Ovary (tissue), 3 donors: Measurements from ENCODE around the gene RPTOR.

Source experiments
- EP300 ChIP-seq: sonication (generic); formaldehyde crosslinking; IDR thresholded peaks from one replicate; pipeline ENCODE4 v1.6.1; 2017; ENCODE audit warnings: antibody characterized with exemption
- POLR2A ChIP-seq: fragments of 450-650 bp; IDR thresholded peaks from one replicate; pipeline ENCODE4 v1.6.1; 2017; ENCODE audit warnings: antibody characterized with exemption, mild to moderate bottlenecking, moderate library complexity
- TF ChIP-seq, protein P1 (sequence below), 3 donors: fragments of 450-650 bp in 2 of 3; fragments of 200-600 bp in 1 of 3; IDR thresholded peaks; one replicate each; pipeline versions ENCODE4 v1.5.1 to v1.8.0; 2016 to 2022; ENCODE audit warnings: antibody characterized with exemption in 3 of 3, mild to moderate bottlenecking in 1 of 3
- donor health status: DM: no; HTN: no; CAD: no.

GRCh38 chr17:80632046-80632581 is 87.5 kb downstream of the RPTOR start:
- TF ChIP-seq, protein P1, sequence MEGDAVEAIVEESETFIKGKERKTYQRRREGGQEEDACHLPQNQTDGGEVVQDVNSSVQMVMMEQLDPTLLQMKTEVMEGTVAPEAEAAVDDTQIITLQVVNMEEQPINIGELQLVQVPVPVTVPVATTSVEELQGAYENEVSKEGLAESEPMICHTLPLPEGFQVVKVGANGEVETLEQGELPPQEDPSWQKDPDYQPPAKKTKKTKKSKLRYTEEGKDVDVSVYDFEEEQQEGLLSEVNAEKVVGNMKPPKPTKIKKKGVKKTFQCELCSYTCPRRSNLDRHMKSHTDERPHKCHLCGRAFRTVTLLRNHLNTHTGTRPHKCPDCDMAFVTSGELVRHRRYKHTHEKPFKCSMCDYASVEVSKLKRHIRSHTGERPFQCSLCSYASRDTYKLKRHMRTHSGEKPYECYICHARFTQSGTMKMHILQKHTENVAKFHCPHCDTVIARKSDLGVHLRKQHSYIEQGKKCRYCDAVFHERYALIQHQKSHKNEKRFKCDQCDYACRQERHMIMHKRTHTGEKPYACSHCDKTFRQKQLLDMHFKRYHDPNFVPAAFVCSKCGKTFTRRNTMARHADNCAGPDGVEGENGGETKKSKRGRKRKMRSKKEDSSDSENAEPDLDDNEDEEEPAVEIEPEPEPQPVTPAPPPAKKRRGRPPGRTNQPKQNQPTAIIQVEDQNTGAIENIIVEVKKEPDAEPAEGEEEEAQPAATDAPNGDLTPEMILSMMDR (IDR thresholded peaks at IDR 0.05), result no peak
- TF ChIP-seq EP300 (no peak), POLR2A (no peak)
